HTERT RPE-1 (cell line): ENCODE data around the gene TTC6.

Experiments used
- in situ Hi-C: fragments of 300-500 bp; cut with MboI; formaldehyde crosslinking; loops from 4 replicates; pipeline ENCODE4 v1.14.3; 2020; ENCODE audit warnings: low sequenced_read_pairs

The TTC6 gene

DNA sequence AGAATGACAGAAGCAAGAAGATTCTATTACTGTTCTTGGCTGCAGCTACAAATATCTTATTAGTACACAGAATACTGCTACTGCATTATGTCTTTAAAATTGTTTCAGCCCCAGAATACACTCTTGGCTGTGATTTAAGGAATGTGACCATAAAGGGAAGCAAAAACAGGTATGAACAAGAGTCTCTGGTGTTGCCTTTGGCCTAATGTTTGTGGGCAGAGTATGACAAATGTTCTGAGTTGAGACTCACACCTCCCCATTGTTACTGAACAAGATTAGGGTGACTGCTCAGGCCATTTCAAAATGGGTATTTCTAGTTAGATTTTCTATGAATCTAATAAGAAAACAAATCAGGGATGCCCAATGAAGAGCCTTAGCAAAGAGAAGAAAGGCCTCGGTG is 28.5 kb downstream of the TTC6 start:
- in situ Hi-C loops, result no loop called here

DNA sequence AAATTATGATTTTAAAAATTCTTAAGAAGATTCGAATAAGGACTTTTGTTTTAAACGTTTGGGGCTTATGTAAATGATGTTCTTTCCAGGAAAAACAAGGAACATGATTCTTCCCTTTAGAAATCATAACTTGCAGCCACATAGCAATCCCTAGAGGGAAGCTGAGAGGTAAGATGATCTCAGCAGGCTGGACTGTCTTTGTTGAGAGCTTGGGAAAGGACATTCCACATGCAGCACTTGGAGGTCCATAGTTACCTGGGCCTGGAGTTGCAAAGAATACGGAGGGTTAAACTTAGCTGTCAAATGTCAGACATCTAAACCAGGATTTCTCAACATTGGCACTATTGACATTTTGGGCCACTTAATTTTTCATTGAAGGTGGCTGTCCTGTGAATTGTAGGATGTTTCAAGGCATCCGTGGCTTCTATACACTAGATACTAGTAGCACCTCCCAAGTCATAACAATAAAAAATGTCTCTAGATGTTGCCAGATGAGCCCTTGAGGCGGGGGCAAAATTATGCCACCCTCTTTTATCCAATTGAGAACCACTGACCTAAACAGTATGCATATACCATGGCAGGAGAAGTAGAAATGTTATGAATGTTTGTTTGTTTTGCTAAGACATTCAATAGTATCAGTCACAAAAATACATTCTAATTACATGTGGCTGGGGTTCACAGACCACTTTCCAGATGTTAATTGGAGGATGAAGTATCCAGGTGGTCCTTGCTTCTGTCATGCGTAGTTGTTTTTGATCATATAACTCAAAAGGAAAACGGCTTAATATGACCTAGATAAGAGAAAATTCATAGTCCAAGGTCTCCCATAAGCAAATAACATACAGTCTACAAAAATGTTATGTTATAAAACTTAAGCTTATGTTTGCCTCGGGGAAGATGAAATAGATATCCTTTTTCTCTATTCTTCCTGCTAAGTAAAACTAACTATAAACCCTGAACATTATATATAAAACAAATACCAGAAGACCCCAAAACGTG is 30.5 kb downstream of the TTC6 start:
- in situ Hi-C loops, result no loop called here

DNA sequence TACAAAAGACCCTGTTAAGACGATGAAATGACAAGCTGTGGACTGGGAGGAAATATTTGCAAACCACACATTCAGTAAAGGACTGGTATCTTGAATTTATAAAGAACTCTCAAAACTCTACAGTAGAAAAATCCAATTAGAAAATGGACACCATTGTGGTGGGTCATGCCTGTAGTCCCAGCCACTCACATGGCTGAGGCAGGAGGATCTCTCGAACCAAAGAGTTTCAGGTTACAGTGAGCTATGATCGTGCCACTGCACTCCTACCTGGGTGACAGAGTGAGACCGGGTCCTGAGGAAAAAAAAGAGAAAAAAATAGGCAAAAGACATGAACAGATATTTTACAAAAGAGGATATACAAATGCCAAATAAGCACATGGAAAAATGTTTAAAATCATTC is 41.9 kb downstream of the TTC6 start:
- in situ Hi-C loops, result no loop called here

DNA sequence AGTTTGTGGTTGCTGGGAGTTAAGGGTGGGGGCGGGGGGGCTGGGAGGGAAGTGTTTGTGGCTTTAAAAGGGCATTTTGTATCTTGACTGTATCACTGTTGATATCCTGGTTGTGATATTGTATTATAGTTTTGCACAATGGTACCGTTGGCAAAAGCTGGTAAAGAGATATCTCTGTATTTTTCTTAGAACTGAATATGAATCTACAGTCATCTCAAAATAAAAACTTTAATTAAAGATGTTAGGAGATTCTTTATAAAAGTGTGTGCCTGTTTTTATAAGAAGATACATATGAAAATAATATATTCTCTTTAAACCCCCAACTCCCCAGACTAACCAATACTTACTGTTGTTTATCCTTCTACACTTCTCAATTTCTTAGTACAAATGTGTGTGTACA is 43.2 kb downstream of the TTC6 start:
- in situ Hi-C loops, result no loop called here

DNA sequence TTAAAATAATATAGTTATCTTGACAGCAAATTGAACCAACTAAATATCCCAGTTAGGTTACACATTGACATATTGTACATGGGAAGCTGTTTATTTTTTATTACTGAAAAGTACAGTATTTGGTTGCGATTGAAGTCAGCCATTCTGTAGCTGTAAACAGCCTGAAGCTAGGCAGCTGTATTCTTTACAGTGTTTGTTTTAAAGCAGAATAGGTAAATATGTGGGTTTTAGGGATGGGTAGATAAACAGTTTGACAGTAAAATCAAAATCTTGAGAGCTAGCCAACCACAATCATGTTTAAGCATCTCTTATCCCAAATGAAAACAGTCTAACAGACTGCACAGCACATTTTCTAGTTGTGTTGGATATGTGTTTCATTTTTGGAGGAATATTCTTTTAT is 45.7 kb downstream of the TTC6 start:
- in situ Hi-C loops, result no loop called here

DNA sequence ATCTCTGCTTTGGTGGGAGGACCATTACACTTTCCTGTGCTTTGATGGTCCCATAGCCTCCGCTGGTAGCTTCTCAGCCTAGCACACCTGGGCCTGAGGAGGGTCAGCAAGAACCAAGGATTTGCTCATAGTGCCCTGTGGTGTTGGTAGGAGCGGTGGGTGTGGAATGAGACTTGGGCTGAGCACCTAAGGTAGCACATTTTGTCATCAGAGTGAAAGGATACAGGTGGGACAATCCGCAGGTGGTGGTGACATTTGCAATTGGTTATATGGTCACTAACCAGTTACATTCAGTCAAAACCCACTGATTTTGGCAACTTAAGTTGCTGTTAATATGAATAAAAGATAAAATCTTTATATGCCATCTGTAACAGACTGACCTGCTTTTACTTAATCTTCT is 46.7 kb downstream of the TTC6 start:
- in situ Hi-C loops, result no loop called here

DNA sequence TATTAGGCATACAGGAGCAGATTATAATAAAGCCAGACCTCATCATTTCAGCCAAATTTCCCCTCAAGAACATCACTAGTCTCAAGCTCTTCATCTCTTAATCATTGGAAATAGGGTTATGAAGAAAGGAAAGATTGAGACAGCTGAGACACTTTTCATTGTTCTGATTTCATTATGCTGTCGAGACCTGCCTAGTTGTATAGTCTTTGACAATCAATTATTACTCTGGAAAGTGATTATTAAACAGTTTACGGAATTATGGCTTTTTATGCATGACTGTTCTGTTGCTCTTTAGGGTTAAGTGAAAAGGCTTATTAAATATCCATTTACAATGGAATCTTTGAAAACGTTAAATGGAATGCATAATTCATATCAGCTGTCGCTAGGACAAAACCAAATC is 48.3 kb downstream of the TTC6 start:
- in situ Hi-C loops, result no loop called here
